OCI-LY3 (cell line): ENCODE data around the gene CCDC68.

Experiments
- H2AFZ ChIP-seq: fragments of 200-600, 300-600 bp; shearing (Covaris generic); 2 replicates; pipeline ENCODE4 v1.6.0; 2014; ENCODE audit warnings: antibody characterized with exemption, low read depth, low read length
- H3K27ac ChIP-seq: fragments of 200-600, 300-600 bp; sonication (generic); 2 replicates; pipeline ENCODE4 v1.5.1; 2014; ENCODE audit warnings: mild to moderate bottlenecking, low read length, moderate library complexity, mixed read lengths
- H3K27me3 ChIP-seq: fragments of 200-600, 300-600 bp; sonication (generic); 2 replicates; pipeline ENCODE4 v1.6.1; 2014; ENCODE audit warnings: low read depth, low read length, mixed read lengths
- H3K36me3 ChIP-seq: fragments of 200-600, 300-600 bp; sonication (generic); replicated peaks from 2 replicates; pipeline ENCODE3; 2014; ENCODE audit warnings: low read depth, low read length, mixed read lengths
- H3K4me1 ChIP-seq: fragments of 300-600, 200-600 bp; sonication (generic); 2 replicates; pipeline ENCODE4 v1.6.1; 2014; ENCODE audit warnings: low read length, mixed read lengths
- H3K4me2 ChIP-seq: fragments of 200-600, 300-600 bp; sonication (generic); 2 replicates; pipeline ENCODE4 v1.6.1; 2014; ENCODE audit warnings: low read length, mixed read lengths
- H3K4me3 ChIP-seq: fragments of 300-600, 200-600 bp; sonication (generic); 2 replicates; pipeline ENCODE4 v1.5.1; 2014; ENCODE audit warnings: antibody characterized with exemption, mild to moderate bottlenecking, low read length, moderate library complexity
- H3K79me2 ChIP-seq: fragments of 300-600, 200-600 bp; shearing (Covaris generic); 2 replicates; pipeline ENCODE4 v1.6.1; 2014; ENCODE audit warnings: mild to moderate bottlenecking, low read length, mixed read lengths
- H3K9ac ChIP-seq: fragments of 300-600, 200-600 bp; shearing (Covaris generic); 2 replicates; pipeline ENCODE4 v1.6.0; 2014; ENCODE audit warnings: mild to moderate bottlenecking, low read length, moderate library complexity
- H3K9me3 ChIP-seq: fragments of 200-600, 300-600 bp; shearing (Covaris generic); 2 replicates; pipeline ENCODE4 v1.6.1; 2014; ENCODE audit warnings: low read length, mixed read lengths; ENCODE audit not compliant: insufficient read depth
- H4K20me1 ChIP-seq: fragments of 200-600, 300-600 bp; sonication (generic); 2 replicates; pipeline ENCODE4 v1.6.1; 2016; ENCODE audit warnings: low read length, mixed read lengths; ENCODE audit not compliant: insufficient read depth
- EZH2phosphoT487 ChIP-seq: fragments of 200-600 bp; shearing (Covaris generic); IDR thresholded peaks from 2 replicates; pipeline ENCODE4 v1.6.1; 2018; ENCODE audit warnings: antibody characterized with exemption, mixed run types, low read depth
- TF ChIP-seq, protein P1 (sequence below): fragments of 200-600, 300-600 bp; sonication (generic); IDR thresholded peaks from 2 replicates; pipeline ENCODE4 v1.5.1; 2014; ENCODE audit warnings: antibody characterized with exemption, low read length, low read depth

Gene CCDC68

DNA sequence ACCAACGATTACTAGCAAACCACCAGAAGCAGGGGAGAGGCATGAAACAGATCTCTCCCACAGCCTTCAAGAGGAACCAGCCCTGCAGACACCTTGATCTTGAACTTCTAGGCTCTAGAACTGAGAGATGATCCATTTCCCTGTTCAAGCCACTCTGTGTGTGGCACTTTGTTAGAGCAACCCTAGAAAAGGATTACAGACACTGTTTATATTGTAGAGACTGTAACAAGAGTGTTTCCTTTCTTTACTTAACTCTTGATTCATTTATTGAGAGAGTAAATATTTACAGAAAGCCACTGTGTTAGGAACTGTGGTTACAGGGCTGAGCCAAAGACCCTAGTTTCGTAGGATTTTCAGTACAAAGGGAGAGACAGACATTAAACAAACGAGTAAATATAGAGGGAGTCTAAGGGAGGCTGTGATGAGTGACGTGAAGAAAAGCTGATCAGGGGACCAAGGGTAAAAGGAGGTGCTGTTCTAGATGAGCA lies 10.9 kb downstream of the CCDC68 start:
- Histone ChIP-seq H3K9me3 (no peaks in the 10 kb centered on the region), H3K9ac (no peak overlapping the region), H4K20me1 (no peaks in the 10 kb centered on the region), H2AFZ (no peak overlapping the region), H3K27me3 (peaks cover 29% of the 10 kb centered on the region), H3K79me2 (no peaks in the 10 kb centered on the region), H3K4me3 (no peak overlapping the region), H3K4me2 (no peak overlapping the region), H3K4me1 (peaks cover 14% of the 10 kb centered on the region), H3K27ac (no peak overlapping the region), H3K36me3 (no peaks in the 10 kb centered on the region)
- TF ChIP-seq EZH2phosphoT487: no peak
- TF ChIP-seq, protein P1, sequence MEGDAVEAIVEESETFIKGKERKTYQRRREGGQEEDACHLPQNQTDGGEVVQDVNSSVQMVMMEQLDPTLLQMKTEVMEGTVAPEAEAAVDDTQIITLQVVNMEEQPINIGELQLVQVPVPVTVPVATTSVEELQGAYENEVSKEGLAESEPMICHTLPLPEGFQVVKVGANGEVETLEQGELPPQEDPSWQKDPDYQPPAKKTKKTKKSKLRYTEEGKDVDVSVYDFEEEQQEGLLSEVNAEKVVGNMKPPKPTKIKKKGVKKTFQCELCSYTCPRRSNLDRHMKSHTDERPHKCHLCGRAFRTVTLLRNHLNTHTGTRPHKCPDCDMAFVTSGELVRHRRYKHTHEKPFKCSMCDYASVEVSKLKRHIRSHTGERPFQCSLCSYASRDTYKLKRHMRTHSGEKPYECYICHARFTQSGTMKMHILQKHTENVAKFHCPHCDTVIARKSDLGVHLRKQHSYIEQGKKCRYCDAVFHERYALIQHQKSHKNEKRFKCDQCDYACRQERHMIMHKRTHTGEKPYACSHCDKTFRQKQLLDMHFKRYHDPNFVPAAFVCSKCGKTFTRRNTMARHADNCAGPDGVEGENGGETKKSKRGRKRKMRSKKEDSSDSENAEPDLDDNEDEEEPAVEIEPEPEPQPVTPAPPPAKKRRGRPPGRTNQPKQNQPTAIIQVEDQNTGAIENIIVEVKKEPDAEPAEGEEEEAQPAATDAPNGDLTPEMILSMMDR: no peak

DNA sequence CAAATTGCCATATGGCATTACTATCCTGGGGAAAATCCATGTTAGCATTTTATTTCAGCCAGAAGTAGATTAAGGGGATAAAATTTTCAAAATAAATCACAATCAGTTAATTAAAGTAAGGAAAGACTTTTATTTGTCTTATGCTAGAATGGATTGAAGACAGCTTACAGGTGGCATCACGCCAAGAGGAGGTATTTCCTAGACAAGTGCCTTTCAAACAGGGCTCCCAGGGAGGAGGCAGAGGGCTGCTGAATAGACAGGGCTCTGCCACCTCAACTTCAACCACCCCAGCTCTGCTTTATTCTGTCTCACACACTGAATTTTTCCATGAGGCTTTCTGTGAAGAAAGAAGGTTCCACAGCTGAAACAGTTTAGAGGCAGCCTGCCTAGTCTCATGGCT lies 12.2 kb downstream of the CCDC68 start:
- H3K4me2 ChIP-seq: no peak overlapping the region

DNA sequence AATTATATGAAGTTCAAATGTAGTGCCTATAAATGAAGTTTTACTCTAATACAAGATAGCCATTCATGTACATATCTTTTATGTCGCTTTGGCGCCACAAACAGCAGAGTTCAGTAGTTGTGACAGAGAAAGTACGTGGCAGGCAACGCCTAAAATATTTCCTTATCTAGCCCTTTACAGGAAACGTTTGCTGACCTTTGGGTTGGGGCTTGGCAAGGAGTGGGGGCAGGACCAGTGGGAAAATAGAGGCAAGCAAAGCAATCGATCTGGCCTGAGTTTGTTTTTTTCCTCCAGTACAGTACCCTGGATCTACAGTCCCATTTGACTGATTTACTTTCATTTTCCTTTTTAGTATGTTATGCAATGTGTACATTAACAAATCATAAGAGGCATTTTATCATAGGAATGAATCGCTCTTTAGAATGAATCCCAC lies 13.1 kb downstream of the CCDC68 start:
- Histone ChIP-seq H3K4me3 (peak overlapping the region; percentile 71), H4K20me1 (no peaks in the 10 kb centered on the region), H2AFZ (peak overlapping the region; percentile 86), H3K4me2 (peak overlapping the region; percentile 72), H3K36me3 (no peaks in the 10 kb centered on the region), H3K27ac (peak overlapping the region; percentile 3; the same call in 1 of the 2 replicates), H3K9ac (peak overlapping the region; percentile 57), H3K4me1 (peaks cover 21% of the 10 kb centered on the region), H3K9me3 (no peaks in the 10 kb centered on the region), H3K27me3 (peaks cover 23% of the 10 kb centered on the region), H3K79me2 (no peaks in the 10 kb centered on the region)
- no peak for TF ChIP-seq EZH2phosphoT487
- TF ChIP-seq, protein P1: 0 out of 2 replicates have a peak, but pooled peaks have one; percentile 16

More for the DNA sequence above, 12.2 kb downstream of the CCDC68 start:
- H3K9ac ChIP-seq: no peak overlapping the region
- TF ChIP-seq, protein P1: no peak
- TF ChIP-seq EZH2phosphoT487: no peak
- H3K9me3 ChIP-seq: no peaks in the 10 kb centered on the region
- peaks cover 20% of the 10 kb centered on the region for H3K4me1 ChIP-seq
- H3K79me2 ChIP-seq: no peaks in the 10 kb centered on the region
- H3K27me3 ChIP-seq: peaks cover 29% of the 10 kb centered on the region
- no peak overlapping the region for H3K27ac ChIP-seq
- H4K20me1 ChIP-seq: no peaks in the 10 kb centered on the region
- H2AFZ ChIP-seq: no peak overlapping the region
- no peaks in the 10 kb centered on the region for H3K36me3 ChIP-seq
- H3K4me3 ChIP-seq: no peak overlapping the region

DNA sequence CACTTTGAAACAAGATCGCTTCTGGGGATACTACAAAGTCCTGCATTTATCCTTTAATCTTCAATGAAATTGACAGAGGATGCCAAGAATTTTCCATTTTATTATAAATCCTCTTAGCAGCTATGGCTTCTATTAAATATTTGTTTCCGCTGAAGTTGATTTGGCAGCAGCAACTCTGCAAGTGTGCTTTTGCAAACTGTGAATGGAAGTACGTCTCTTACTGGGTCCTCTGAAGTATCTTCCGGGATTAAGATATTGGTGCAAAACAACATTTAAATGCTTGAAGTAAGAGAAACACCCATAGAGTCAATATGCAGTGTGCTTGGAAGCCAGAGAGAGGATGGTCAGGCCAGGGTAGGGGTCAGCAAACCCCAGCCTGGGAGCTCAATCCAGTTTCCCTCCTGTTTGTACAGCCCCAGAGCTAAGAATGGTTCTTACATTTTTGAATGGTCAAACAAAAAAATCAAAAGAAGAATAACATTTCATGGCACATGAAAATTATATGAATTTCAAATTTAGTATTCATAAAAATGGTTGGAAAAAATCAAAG lies 13.6 kb downstream of the CCDC68 start:
- Histone ChIP-seq H3K36me3 (no peaks in the 10 kb centered on the region), H3K4me1 (peaks cover 21% of the 10 kb centered on the region), H4K20me1 (no peaks in the 10 kb centered on the region), H2AFZ (peak overlapping the region; percentile 86), H3K9me3 (no peaks in the 10 kb centered on the region), H3K79me2 (no peaks in the 10 kb centered on the region), H3K9ac (peak overlapping the region; percentile 57), H3K4me3 (peak overlapping the region; percentile 71), H3K27ac (no peak overlapping the region), H3K4me2 (peak overlapping the region; percentile 72), H3K27me3 (peaks cover 23% of the 10 kb centered on the region)
- TF ChIP-seq EZH2phosphoT487: no peak
- TF ChIP-seq, protein P1: no peak
